AG04449 (cell line): ENCODE results near the gene NRG2.

Source experiments
- CTCF ChIA-PET: fragments of 350-600 bp; formaldehyde crosslinking; extraction: SDS; loops from one replicate; lab custom pipeline; 2021; ENCODE audit warnings: antibody characterized with exemption; lab: Yijun Ruan, JAX
- POLR2A ChIA-PET: fragments of 400-600, 350-600 bp; formaldehyde crosslinking; extraction: SDS; loops from one replicate; lab custom pipeline; 2020; ENCODE audit warnings: antibody characterized with exemption, inconsistent platforms; lab: Yijun Ruan, JAX
- DNase-seq: peaks from one replicate; pipeline ENCODE4 v3.0.0-alpha.2; 2010; ENCODE audit warnings: low read depth, low spot score
- H3K4me3 ChIP-seq: 2 replicates; pipeline ENCODE4 v1.5.1; 2011; ENCODE audit warnings: low read depth, mild to moderate bottlenecking, control low read depth, low read length
- TF ChIP-seq, protein P1 (sequence below): IDR thresholded peaks from one replicate; pipeline ENCODE4 v1.5.1; 2011; ENCODE audit warnings: mild to moderate bottlenecking, moderate library complexity, low read length, control low read depth, inconsistent platforms; ENCODE audit not compliant: insufficient read depth; ENCODE audit errors: missing control alignments

NRG2 gene

DNA sequence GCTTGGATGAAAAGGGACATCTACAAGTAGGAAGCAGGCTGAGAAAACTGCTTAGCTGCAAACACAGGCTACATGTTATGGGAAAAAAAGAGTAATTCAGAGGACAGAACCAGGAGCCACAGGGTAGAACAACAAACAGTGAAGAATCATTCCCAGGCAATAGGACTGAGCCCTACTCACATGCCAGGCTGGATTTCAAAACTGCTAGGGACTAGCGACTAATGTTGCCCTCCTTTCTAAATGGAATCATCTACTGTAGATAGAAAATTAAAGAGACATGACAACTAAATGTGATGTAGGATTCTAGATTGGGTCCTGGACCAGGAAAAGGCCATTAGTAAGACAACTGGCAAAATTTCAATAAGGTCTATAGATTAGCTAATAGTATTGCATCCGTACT lies 15.3 kb downstream of the NRG2 start:
- ChIA-PET POLR2A (no interaction called here), CTCF (interaction anchor here (1.5 kb wide), 1 partner anchor 13 kb away, joined by 5 read pairs; no protein-coding TSS in a partner anchor)
- TF ChIP-seq, protein P1, sequence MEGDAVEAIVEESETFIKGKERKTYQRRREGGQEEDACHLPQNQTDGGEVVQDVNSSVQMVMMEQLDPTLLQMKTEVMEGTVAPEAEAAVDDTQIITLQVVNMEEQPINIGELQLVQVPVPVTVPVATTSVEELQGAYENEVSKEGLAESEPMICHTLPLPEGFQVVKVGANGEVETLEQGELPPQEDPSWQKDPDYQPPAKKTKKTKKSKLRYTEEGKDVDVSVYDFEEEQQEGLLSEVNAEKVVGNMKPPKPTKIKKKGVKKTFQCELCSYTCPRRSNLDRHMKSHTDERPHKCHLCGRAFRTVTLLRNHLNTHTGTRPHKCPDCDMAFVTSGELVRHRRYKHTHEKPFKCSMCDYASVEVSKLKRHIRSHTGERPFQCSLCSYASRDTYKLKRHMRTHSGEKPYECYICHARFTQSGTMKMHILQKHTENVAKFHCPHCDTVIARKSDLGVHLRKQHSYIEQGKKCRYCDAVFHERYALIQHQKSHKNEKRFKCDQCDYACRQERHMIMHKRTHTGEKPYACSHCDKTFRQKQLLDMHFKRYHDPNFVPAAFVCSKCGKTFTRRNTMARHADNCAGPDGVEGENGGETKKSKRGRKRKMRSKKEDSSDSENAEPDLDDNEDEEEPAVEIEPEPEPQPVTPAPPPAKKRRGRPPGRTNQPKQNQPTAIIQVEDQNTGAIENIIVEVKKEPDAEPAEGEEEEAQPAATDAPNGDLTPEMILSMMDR, result no peak
- no peak overlapping the region for H3K4me3 ChIP-seq
- no peak for DNase-seq

DNA sequence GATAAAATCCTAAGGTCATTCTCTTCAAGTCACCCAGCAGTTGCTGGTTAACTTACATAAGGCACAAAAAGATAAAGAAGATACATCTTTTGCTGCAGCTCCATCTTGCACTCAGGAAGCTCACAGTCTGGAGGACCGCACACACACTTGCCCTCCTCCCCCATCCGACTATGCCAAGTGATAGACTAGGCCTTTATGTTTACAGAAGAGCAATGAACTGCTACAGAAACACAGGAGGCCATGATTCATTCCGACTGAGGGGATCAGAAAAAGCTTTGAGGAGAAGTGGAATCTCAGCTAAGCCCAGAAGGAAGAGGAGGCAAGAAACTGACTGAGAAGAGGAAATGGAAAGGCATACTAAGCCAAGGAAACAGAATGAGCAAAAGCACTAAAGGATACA lies 17.4 kb downstream of the NRG2 start:
- TF ChIP-seq, protein P1, result no peak
- DNase-seq, result no peak
- CTCF ChIA-PET, result interaction anchor here (1.3 to 1.7 kb wide), 6 partner anchors 9 to 119 kb away, joined by 3 to 4 read pairs (median 4); partner anchors contain the start of gene NRG2
- POLR2A ChIA-PET, result interaction anchor here (0.5 kb wide), 1 partner anchor 39 kb away, joined by 3 read pairs; no protein-coding TSS in a partner anchor
- no peak overlapping the region for H3K4me3 ChIP-seq

DNA sequence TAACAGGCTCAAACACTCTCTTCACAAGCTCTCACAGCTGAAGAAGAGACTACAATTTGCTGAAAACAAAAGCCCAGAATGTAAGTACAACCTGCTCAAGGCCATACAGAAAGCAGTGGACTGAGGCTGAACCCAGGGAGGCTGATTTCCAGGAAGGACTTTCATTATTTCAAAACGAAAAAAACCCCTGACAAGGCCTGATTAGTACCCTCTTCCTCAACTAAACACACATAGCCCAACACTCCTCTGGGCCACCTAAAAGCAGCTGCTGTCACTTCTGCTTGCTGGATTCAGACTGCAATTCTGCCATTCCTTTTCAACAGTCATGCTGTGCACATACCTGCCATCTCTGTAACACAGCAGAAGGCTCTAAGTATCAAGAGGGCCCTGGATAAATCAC lies 18.2 kb downstream of the NRG2 start:
- CTCF ChIA-PET, result interaction anchor here (1.1 to 1.4 kb wide), 5 partner anchors 11 to 119 kb away, joined by 3 to 4 read pairs (median 4); partner anchors contain the start of gene NRG2
- H3K4me3 ChIP-seq, result no peak overlapping the region
- TF ChIP-seq, protein P1, result no peak
- DNase-seq, result no peak
- POLR2A ChIA-PET, result no interaction called here

DNA sequence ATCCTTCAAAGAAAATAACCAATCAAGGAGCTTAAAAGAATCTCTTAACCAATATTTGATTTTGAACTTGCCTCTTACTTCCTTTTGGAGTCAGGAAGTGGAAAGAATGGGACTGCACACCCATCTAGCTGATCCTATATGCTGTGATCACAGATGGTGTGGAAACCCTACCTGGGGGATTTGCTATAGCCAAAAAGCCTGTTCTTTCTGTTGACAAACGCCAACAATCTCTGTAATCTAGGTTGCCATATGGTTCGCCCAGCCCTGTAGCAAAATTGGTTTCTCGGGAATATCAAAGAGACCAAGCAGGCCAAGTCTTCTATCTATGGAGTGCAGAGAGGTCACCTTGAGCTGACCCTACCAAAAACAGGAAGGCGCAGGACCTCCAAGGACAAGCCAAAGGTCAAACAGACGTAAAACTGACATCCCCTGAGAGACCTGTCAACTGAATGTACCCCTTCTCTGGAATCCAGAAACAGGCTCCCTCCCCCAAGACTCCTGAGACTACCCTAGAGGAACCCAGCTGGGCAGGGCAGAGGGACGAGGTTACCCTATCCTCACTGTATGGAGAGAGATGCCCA lies 19.4 kb downstream of the NRG2 start:
- ChIA-PET CTCF (no interaction called here), POLR2A (no interaction called here)
- DNase-seq, result no peak
- TF ChIP-seq, protein P1, result no peak
- no peak overlapping the region for H3K4me3 ChIP-seq

DNA sequence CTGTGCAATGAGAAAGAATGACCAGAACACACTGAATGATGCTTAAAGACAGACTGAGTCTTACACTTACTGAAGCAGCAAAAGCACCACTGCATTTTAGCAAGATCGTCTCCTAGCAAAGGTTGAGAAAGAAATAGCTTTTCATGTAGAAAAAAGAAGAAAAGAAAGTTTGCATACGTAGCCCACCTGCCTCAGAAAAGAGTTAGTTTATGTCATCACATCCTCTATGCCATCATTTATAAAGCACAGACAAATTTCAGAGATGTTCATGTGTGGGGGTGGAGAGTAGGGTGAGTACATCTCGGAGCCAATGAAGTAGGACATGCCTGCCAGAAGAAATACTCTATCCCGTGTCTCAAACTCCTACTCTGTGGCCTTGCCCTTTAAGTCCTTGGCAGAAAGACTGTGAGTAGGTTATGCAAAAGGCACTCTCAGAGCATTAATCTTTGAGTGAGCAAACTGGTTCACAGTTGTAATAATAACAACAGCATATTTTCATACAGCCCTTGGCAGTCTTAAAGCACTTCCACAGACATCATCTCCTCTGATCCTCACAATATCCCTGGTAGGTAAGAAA lies 22.4 kb downstream of the NRG2 start:
- CTCF ChIA-PET, result no interaction called here

More for the DNA sequence above, 22.4 kb downstream of the NRG2 start:
- no peak overlapping the region for H3K4me3 ChIP-seq
- POLR2A ChIA-PET, result no interaction called here
- no peak for DNase-seq
- TF ChIP-seq, protein P1, result no peak
